ENCODE results near the gene AKR1C2.
"Not testable (repeated sequence)": the region's sequence is repeated elsewhere in the genome, so short reads cannot be mapped to it uniquely, and the experiment has no call there.

Gene AKR1C2

GRCh38 chr10:4953405-4953804 is 50.3 kb downstream of the AKR1C2 start:
- DNase-seq, result no peak

- DNase-seq, result not testable (repeated sequence)
Measured at GRCh38 chr10:4951512-4952162, 52.0 kb downstream of the AKR1C2 start.

GRCh38 chr10:4947635-4948596 is 55.7 kb downstream of the AKR1C2 start:
- no peak for DNase-seq

- DNase-seq, result no peak
Measured at GRCh38 chr10:4947039-4947634, 56.5 kb downstream of the AKR1C2 start.

- no peak for DNase-seq
Measured at GRCh38 chr10:4945766-4946717, 57.6 kb downstream of the AKR1C2 start.

GRCh38 chr10:4944841-4945240 is 58.8 kb downstream of the AKR1C2 start:
- DNase-seq, result no peak

- no peak for DNase-seq
Measured at GRCh38 chr10:4943821-4944220, 59.8 kb downstream of the AKR1C2 start.

- DNase-seq, result not testable (repeated sequence)
Measured at GRCh38 chr10:4943416-4943815, 60.2 kb downstream of the AKR1C2 start.

GRCh38 chr10:4942931-4943330 is 60.7 kb downstream of the AKR1C2 start:
- not testable (repeated sequence) for DNase-seq

GRCh38 chr10:4941540-4942330 is 61.9 kb downstream of the AKR1C2 start:
- DNase-seq, result no peak

GRCh38 chr10:4940909-4941308 is 62.7 kb downstream of the AKR1C2 start:
- DNase-seq, result not testable (repeated sequence)

GRCh38 chr10:4940073-4940428 is 63.6 kb downstream of the AKR1C2 start:
- DNase-seq, result not testable (repeated sequence)

GRCh38 chr10:4939224-4940072 is 64.2 kb downstream of the AKR1C2 start:
- no peak for DNase-seq

Data from AML-193 (cell line).